HepG2 (cell line): ENCODE results near the gene SPAG7. TPM values are rescaled to one million over a fixed set of nuclear protein-coding genes. Genes with fewer than 3 reads are reported as not detected.
A peak's percentile ranks its signal among the peaks of the same experiment; 100 is the strongest.

Source experiments
- ATAC-seq: fragments of 200-7000 bp; cut with Tn5 transposase; 3 replicates; pipeline ENCODE4 v1.9.1; 2020; ENCODE audit warnings: mild to moderate bottlenecking, moderate library complexity
- BruUV-seq: library from RNA; stranded (reverse); fragments of 400-500 nt; replicated peaks from 2 replicates; lab custom pipeline; 2021; lab: Mats Ljungman, UMichigan
- CTCF ChIA-PET: fragments of 300-600 bp; formaldehyde crosslinking; extraction: SDS; loops from one replicate; lab custom pipeline; 2021; ENCODE audit warnings: low total read pairs, inconsistent platforms, low intra/inter-chr PET ratio; lab: Yijun Ruan, JAX
- POLR2A ChIA-PET: fragments of 350-600 bp; sonication (Branson Sonifier 250); formaldehyde crosslinking; loops from one replicate; lab custom pipeline; 2020; ENCODE audit warnings: antibody characterized with exemption, inconsistent platforms; lab: Yijun Ruan, JAX
- DNase-seq: peaks from one replicate; pipeline ENCODE4 v3.0.0-alpha.2; 2015; ENCODE audit warnings: low spot score
- FAIRE-seq: peaks from 3 replicates; lab custom pipeline; 2011; peaks lifted over from hg19 to GRCh38; lab: Jason Lieb, UNC
- H2AFZ ChIP-seq: one replicate; pipeline ENCODE4 v1.6.1; 2011; ENCODE audit warnings: low read length, inconsistent platforms
- H3K27ac ChIP-seq: fragments of 300-600 bp; 3 replicates; pipeline ENCODE4 v1.8.0; 2011; ENCODE audit warnings: mixed run types, mild to moderate bottlenecking, mixed read lengths, low read length, inconsistent platforms; ENCODE audit not compliant: insufficient read depth; ENCODE audit errors: extremely low read length
- H3K27me3 ChIP-seq, 2 experiments: fragments of 200-600 bp in 1 of 2; 2 replicates in 1 of 2; 3 replicates in 1 of 2; pipeline versions ENCODE4 v1.6.0 to v1.8.0; 2011; ENCODE audit warnings: low read length in 2 of 2, mild to moderate bottlenecking in 2 of 2, moderate library complexity in 2 of 2, inconsistent platforms in 1 of 2; ENCODE audit not compliant: insufficient read depth in 2 of 2, control insufficient read depth in 1 of 2
- H3K36me3 ChIP-seq, 2 experiments: fragments of 200-600 bp in 1 of 2; replicated peaks in 1 of 2; 2 replicates in 1 of 2; 3 replicates in 1 of 2; pipeline versions ENCODE4 v1.5.1 to v1.8.0; 2011; ENCODE audit warnings: low read length in 2 of 2, inconsistent platforms in 1 of 2; ENCODE audit not compliant: insufficient read depth in 2 of 2, control insufficient read depth in 1 of 2
- H3K4me1 ChIP-seq: 2 replicates; pipeline ENCODE4 v1.5.1; 2012; ENCODE audit warnings: low read length, inconsistent platforms; ENCODE audit not compliant: insufficient read depth
- H3K4me2 ChIP-seq: 2 replicates; pipeline ENCODE4 v1.6.0; 2011; ENCODE audit warnings: low read depth, low read length, inconsistent platforms
- H3K4me3 ChIP-seq, 3 experiments: fragments of 200-600 bp in 1 of 3; sonication (generic), shearing (Covaris generic) in 1 of 3; replicated peaks in 1 of 3; 2 replicates each; pipeline ENCODE4 v1.5.1; 2011 to 2016; ENCODE audit warnings: low read length in 3 of 3, inconsistent platforms in 2 of 3, low read depth in 2 of 3, mild to moderate bottlenecking in 2 of 3, control low read depth in 1 of 3, mixed read lengths in 1 of 3; ENCODE audit not compliant: insufficient read depth in 1 of 3
- H3K79me2 ChIP-seq: one replicate; pipeline ENCODE4 v1.6.1; 2011; ENCODE audit warnings: low read length, inconsistent platforms; ENCODE audit not compliant: insufficient read depth
- H3K9ac ChIP-seq: 2 replicates; pipeline ENCODE4 v1.6.0; 2011; ENCODE audit warnings: mild to moderate bottlenecking, low read depth, low read length, inconsistent platforms; ENCODE audit not compliant: insufficient read depth
- H3K9me3 ChIP-seq: 2 replicates; pipeline ENCODE4 v1.5.1; 2012; ENCODE audit warnings: mild to moderate bottlenecking, low read length
- H4K20me1 ChIP-seq: 2 replicates; pipeline ENCODE4 v1.6.0; 2011; ENCODE audit warnings: inconsistent platforms, mild to moderate bottlenecking, low read length, moderate library complexity; ENCODE audit not compliant: insufficient read depth
- ARID4A ChIP-seq: sonication (generic); formaldehyde crosslinking; IDR thresholded peaks from 2 replicates; pipeline ENCODE4 v1.5.0; 2020; ENCODE audit warnings: mild to moderate bottlenecking, missing genetic modification reagents, borderline replicate concordance
- DR1 ChIP-seq: sonication (generic); formaldehyde crosslinking; IDR thresholded peaks from 2 replicates; pipeline ENCODE4 v1.8.0; 2021; ENCODE audit warnings: mild to moderate bottlenecking, missing genetic modification reagents, inconsistent platforms
- GATAD2A ChIP-seq: IDR thresholded peaks from 2 replicates; pipeline ENCODE4 v1.6.1; 2016
- GTF3A ChIP-seq: sonication (generic); formaldehyde crosslinking; conservative IDR thresholded peaks from 2 replicates; pipeline ENCODE4 v1.4.0; 2020; ENCODE audit warnings: mild to moderate bottlenecking, missing genetic modification reagents
- HNF4G ChIP-seq, 2 experiments: sonication (generic) in 1 of 2; formaldehyde crosslinking in 1 of 2; IDR thresholded peaks; 2 replicates each; pipeline versions ENCODE4 v1.4.0 to v1.6.1; 2011 to 2020; ENCODE audit warnings: borderline replicate concordance in 2 of 2, low read depth in 2 of 2, mild to moderate bottlenecking in 2 of 2, low read length in 1 of 2, missing genetic modification reagents in 1 of 2, moderate library complexity in 1 of 2
- PITX1 ChIP-seq: sonication (generic); formaldehyde crosslinking; IDR thresholded peaks from 2 replicates; pipeline ENCODE4 v1.5.1; 2020; ENCODE audit warnings: mild to moderate bottlenecking, missing genetic modification reagents
- POLR2AphosphoS5 ChIP-seq: IDR thresholded peaks from 2 replicates; pipeline ENCODE4 v1.6.1; 2012; ENCODE audit warnings: low read depth, low read length
- POLR2G ChIP-seq: fragments of 200-400 bp; formaldehyde crosslinking; IDR thresholded peaks from 2 replicates; pipeline ENCODE4 v1.6.1; 2018; ENCODE audit warnings: mild to moderate bottlenecking, low read depth, low read length, moderate library complexity
- SALL2 ChIP-seq: sonication (generic); formaldehyde crosslinking; IDR thresholded peaks from 2 replicates; pipeline ENCODE4 v1.8.1; 2023; ENCODE audit warnings: mild to moderate bottlenecking, missing genetic modification reagents, inconsistent platforms
- SIN3A ChIP-seq: IDR thresholded peaks from 2 replicates; pipeline ENCODE4 v1.6.1; 2011; ENCODE audit warnings: low read depth, mild to moderate bottlenecking, control low read depth, low read length, borderline replicate concordance
- ZFP36 ChIP-seq: fragments of 150-350 bp; IDR thresholded peaks from 2 replicates; pipeline ENCODE4 v1.6.1; 2018; ENCODE audit warnings: borderline replicate concordance, low read length, low read depth; ENCODE audit not compliant: partially characterized antibody
- ZNF281 ChIP-seq: sonication (generic); formaldehyde crosslinking; IDR thresholded peaks from 2 replicates; pipeline ENCODE4 v1.4.0; 2020; ENCODE audit warnings: missing genetic modification reagents, borderline replicate concordance
- ZNF317 ChIP-seq: sonication (generic); formaldehyde crosslinking; IDR thresholded peaks from 2 replicates; pipeline ENCODE4 v1.5.0; 2020; ENCODE audit warnings: mild to moderate bottlenecking, missing genetic modification reagents
- ZNF441 ChIP-seq: sonication (generic); formaldehyde crosslinking; IDR thresholded peaks from 2 replicates; pipeline ENCODE4 v1.7.0; 2021; ENCODE audit warnings: missing genetic modification reagents, borderline replicate concordance
- ZNF703 ChIP-seq: sonication (generic); formaldehyde crosslinking; IDR thresholded peaks from 2 replicates; pipeline ENCODE4 v1.5.1; 2020; ENCODE audit warnings: missing genetic modification reagents, mild to moderate bottlenecking, moderate library complexity, borderline replicate concordance
- ZNF775 ChIP-seq: sonication (generic); formaldehyde crosslinking; IDR thresholded peaks from 2 replicates; pipeline ENCODE4 v1.4.0; 2020; ENCODE audit warnings: missing genetic modification reagents, mild to moderate bottlenecking, moderate library complexity, borderline replicate concordance
- ZNF792 ChIP-seq: IDR thresholded peaks from 2 replicates; pipeline ENCODE4 v1.6.1; 2016
- WGBS: methylation state at CpG from one replicate; pipeline ENCODE4 v1.1.6; 2017; ENCODE audit warnings: low lambda C conversion rate; 5-methylcytosine and 5-hydroxymethylcytosine counted together
- in situ Hi-C: cut with HindIII; loops from 2 replicates; pipeline ENCODE4 v1.10.0; 2017; ENCODE audit warnings: low pct_unique_long_range_greater_than_20kb; ENCODE audit not compliant: extremely low pct_ligation_motif_present
- intact Hi-C: fragments of 100-400 bp; cut with micrococcal nuclease; formaldehyde crosslinking; loops from one replicate; pipeline ENCODE4 v1.10.0; 2022; ENCODE audit not compliant: unreplicated experiment
- polyA plus RNA-seq, 8 experiments: library from polyadenylated mRNA; depleted of rRNA in 3 of 8; stranded (reverse) in 7 of 8; unstranded in 1 of 8; fragments of >200 nt; fragmentation: Illumina TruSeq in 4 of 8; extraction: Trizol in 4 of 8; gene quantifications; 2 replicates each; pipeline versions ENCODE4 v1.2.1 to v1.2.3, GENCODE V29; 2011 to 2016; ENCODE audit warnings: low read depth in 4 of 8, missing spikeins in 1 of 8, mixed read lengths in 1 of 8; ENCODE audit not compliant: insufficient read depth in 1 of 8
- total RNA-seq, 5 experiments: library from RNA; depleted of rRNA; stranded (reverse); fragments of >200 nt; fragmentation: Illumina TruSeq; extraction: Trizol; gene quantifications; 2 replicates each; pipeline ENCODE4 v1.2.3, GENCODE V29; 2016; ENCODE audit warnings: low read depth in 1 of 5

The SPAG7 gene
- total and polyA plus RNA-seq, 2 of the 13 experiments (the other 11 are each of a cell fraction or from before 2014, with no cell fraction given): 51.0 to 59.0 TPM

- Histone ChIP-seq H3K4me1 (peaks cover 46% of the 10 kb centered on the region), H3K36me3 (peaks cover 7 to 13% of the 10 kb centered on the region in 2 experiments; a peak in 4 of 5 replicates), H3K27me3 (no peaks in the 10 kb centered on the region; a peak in 1 of 5 replicates), H3K9me3 (no peaks in the 10 kb centered on the region), H3K9ac (peak within 1 kb of the TSS; percentile 84), H4K20me1 (peaks cover 18% of the 10 kb centered on the region), H3K27ac (peak within 1 kb of the TSS; percentile 99), H2AFZ (no peak within 1 kb of the TSS), H3K79me2 (peaks cover 35% of the 10 kb centered on the region), H3K4me2 (peak within 1 kb of the TSS; percentile 93), H3K4me3 (peak within 1 kb of the TSS; percentile 52 to 88 (median 86))
- intact Hi-C loops (loop anchor here (1.0 to 5.0 kb wide), 2 partner anchors 17 to 43 kb away; partner anchors contain the start of gene SPAG7), in situ Hi-C loops (no loop called here)
- FAIRE-seq (peak; percentile 91), DNase-seq (peak; percentile 73), ATAC-seq (peak; percentile 27)
- BruUV-seq: no TSS peak
- 0% methylated on average over 7 of the region's 7 CpGs for WGBS
- POLR2A ChIA-PET: interaction anchor here (0.7 to 10.0 kb wide), 9 partner anchors 9 to 154 kb away, joined by 3 to 273 read pairs (median 5); partner anchors contain the start of genes PSMB6, RNF167, SLC25A11 and SPAG7
- CTCF ChIA-PET: no interaction called here
- TF ChIP-seq GATAD2A (CRISPR knock-in tag) (peak; percentile 16; the same call in 1 of the 2 replicates), ARID4A (peak; percentile 60; the same call in 1 of the 2 replicates), HNF4G (IDR thresholded peaks at IDR 0.05; ENCODE audit: borderline replicate concordance, low read depth, low read length) (peak; percentile 80; the same call in 1 of the 2 replicates), HNF4G (CRISPR knock-in tag; IDR thresholded peaks at IDR 0.05; ENCODE audit: borderline replicate concordance, low read depth) (no peak), ZNF441 (peak; percentile 29; the same call in 1 of the 2 replicates), SIN3A (no peak), PITX1 (CRISPR knock-in tag) (peak; percentile 74; the same call in 1 of the 2 replicates), POLR2G (peak; percentile 57), GTF3A (no peak), ZNF281 (CRISPR knock-in tag) (peak; percentile 48; the same call in 1 of the 2 replicates), DR1 (CRISPR knock-in tag) (0 out of 2 replicates have a peak, but pooled peaks have one; percentile 54), SALL2 (CRISPR knock-in tag) (peak; percentile 19; the same call in 1 of the 2 replicates), ZNF792 (CRISPR knock-in tag) (peak; percentile 94), POLR2AphosphoS5 (peak; percentile 79), ZNF317 (CRISPR knock-in tag) (peak; percentile 8; the same call in 1 of the 2 replicates), ZFP36 (no peak), ZNF775 (CRISPR knock-in tag) (peak; percentile 51; the same call in 1 of the 2 replicates), ZNF703 (CRISPR knock-in tag) (no peak)
Measured at GRCh38 chr17:4950746-4951204, 16.8 kb downstream of the SPAG7 start, which contains the start of gene ENO3. TSS of gene ENO3 (plus strand) at chr17:4951119. CDS start at chr17:4951830, 711 bp downstream.
